ENCODE data around the gene HIVEP2.

HIVEP2 gene

DNA sequence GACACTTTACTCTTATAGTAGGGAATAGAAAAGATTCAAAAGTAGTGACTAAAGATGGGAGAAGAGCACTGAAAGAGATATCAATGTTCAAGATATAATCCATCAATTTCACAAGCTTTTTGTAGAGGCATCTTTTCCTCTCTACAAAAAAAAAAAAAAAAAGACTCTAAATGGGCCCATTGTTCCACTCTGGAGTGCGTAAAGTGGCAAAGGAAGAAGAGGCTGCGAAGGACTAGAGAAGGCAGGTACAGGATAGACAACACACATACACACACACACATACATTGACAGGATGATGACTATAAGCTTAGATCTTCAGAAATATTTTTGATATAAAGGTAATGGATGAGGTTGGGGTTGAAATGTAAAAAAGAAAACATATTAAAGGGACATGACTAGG is 157.6 kb downstream of the HIVEP2 start:
- TF ChIP-seq, protein P1, sequence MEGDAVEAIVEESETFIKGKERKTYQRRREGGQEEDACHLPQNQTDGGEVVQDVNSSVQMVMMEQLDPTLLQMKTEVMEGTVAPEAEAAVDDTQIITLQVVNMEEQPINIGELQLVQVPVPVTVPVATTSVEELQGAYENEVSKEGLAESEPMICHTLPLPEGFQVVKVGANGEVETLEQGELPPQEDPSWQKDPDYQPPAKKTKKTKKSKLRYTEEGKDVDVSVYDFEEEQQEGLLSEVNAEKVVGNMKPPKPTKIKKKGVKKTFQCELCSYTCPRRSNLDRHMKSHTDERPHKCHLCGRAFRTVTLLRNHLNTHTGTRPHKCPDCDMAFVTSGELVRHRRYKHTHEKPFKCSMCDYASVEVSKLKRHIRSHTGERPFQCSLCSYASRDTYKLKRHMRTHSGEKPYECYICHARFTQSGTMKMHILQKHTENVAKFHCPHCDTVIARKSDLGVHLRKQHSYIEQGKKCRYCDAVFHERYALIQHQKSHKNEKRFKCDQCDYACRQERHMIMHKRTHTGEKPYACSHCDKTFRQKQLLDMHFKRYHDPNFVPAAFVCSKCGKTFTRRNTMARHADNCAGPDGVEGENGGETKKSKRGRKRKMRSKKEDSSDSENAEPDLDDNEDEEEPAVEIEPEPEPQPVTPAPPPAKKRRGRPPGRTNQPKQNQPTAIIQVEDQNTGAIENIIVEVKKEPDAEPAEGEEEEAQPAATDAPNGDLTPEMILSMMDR (conservative IDR thresholded peaks at IDR 0.05; ENCODE audit: low read depth, low read length) = no peak
- no peak overlapping the region for H3K4me3 ChIP-seq (ENCODE audit: low read length)
- no peak for DNase-seq (ENCODE audit: low read depth)

DNA sequence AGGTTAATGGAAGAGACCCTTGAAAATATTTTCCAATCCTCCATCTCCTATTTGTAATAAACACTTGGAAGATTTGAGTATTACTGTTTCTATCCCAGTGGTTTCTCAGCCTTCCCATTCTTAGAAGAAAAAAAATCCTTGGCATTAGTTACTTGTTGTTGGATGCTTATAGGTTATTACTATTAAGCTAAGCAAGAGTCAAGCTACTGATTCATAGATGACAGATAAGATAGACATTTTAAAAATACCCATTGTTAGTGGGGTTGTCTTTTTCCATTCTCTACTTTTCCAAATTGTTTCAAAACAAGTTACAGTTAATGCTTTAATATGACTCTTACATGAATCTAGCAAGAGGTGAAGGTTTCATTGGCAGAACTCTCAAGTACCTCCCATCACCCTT is 158.5 kb downstream of the HIVEP2 start:
- TF ChIP-seq, protein P1 (conservative IDR thresholded peaks at IDR 0.05; ENCODE audit: low read depth, low read length) = no peak
- no peak overlapping the region for H3K4me3 ChIP-seq (ENCODE audit: low read length)
- no peak for DNase-seq (ENCODE audit: low read depth)

DNA sequence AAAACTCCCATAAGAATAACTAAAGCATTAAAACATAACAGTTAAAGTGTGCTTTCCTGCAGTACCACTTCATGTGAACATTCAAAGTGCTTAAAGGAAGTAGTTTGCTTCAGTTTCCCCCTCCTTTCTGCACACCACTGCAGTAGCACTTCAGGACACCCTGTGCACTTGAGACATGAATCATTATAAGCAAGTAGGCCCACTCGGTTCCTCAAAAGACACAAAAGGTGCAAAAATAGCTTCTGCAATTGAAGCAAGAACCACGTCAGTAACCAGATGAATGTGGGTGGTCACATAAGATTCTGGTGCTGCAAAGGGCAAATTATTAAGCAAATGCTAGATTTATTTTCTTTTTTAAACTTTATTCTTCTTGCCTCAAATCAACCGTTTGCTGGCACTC is 160.6 kb downstream of the HIVEP2 start:
- no peak overlapping the region for H3K4me3 ChIP-seq (ENCODE audit: low read length)
- no peak for DNase-seq (ENCODE audit: low read depth)
- TF ChIP-seq, protein P1 (conservative IDR thresholded peaks at IDR 0.05; ENCODE audit: low read depth, low read length) = no peak

DNA sequence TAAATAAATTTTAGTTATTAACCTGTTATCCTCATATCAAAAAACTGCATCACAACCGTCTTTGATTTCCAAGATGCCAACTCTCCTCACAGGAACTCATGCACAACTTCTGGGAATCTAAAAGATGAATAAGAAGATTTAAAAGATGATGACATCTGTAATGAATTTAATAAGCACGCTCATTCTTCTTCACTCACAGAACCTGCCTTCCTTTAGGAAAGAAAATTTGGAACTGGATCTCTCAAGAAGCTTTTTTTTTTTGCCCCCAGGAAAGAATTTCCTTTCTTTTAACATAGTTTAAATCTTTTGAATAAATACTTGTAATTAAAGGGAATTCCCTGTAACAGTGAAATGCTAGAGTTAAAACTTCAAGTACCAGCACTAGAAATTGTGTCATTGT is 161.5 kb downstream of the HIVEP2 start:
- TF ChIP-seq, protein P1 (conservative IDR thresholded peaks at IDR 0.05; ENCODE audit: low read depth, low read length) = no peak
- no peak overlapping the region for H3K4me3 ChIP-seq (ENCODE audit: low read length)
- no peak for DNase-seq (ENCODE audit: low read depth)

DNA sequence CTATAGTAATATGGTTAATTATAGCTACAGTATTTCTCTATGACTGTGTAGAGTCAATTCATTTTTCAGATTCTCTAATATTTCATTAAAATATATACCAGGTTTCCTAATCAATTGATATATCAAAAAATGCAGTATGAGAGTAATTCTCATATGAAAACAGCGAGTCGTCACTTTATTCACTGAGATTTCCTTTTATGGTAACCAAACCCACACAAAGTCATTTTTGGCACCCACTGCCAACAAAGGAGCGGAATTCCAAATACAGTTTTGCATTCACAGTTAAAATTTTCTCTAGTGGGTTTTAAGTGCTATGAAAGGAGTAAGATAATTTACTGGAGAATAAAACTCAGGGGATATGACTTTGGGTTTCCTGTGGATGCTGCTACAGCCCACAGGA is 163.8 kb downstream of the HIVEP2 start:
- no peak overlapping the region for H3K4me3 ChIP-seq (ENCODE audit: low read length)
- TF ChIP-seq, protein P1 (conservative IDR thresholded peaks at IDR 0.05; ENCODE audit: low read depth, low read length) = no peak
- DNase-seq (ENCODE audit: low read depth) = no peak

DNA sequence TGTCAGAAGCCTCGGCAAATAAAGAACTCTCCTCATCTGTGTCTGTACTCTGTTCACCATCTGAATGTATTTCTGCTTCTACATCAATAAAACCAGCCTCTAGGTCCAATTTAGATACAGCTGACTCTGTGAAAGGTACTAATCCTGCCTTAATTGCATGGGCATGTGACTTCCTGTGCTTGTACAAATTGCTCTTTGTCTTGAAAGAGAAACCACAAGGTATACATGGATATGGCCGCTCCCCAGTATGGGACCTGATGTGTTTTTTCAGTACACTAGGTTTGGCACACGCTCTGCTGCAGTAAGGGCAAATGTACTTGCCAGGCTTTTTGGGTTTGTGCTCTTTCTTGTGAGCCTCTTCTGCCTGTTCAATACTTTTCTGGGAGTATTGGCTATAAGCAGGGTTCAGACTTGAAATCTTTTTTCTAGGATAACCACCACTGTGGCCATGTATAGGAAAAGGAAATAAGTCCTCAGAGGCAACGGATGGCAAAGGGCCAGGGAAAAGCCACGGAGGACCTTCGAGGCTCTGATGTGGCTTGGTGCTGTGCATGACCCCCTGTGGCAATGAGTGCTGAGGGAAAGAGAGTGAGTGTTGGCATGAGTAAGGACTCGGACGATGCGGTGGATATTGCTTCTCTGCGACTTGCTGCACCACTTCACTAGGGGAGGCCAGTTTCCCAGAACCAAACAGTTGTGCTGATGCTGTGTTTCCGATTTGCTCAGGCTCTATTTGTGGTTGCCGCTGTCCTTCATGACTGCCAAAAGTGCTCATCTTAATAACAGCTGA is 170.9 kb downstream of the HIVEP2 start:
- DNase-seq (ENCODE audit: low read depth) = peak; percentile 69
- H3K4me3 ChIP-seq (ENCODE audit: low read length) = no peak overlapping the region
- TF ChIP-seq, protein P1 (conservative IDR thresholded peaks at IDR 0.05; ENCODE audit: low read depth, low read length) = no peak

DNA sequence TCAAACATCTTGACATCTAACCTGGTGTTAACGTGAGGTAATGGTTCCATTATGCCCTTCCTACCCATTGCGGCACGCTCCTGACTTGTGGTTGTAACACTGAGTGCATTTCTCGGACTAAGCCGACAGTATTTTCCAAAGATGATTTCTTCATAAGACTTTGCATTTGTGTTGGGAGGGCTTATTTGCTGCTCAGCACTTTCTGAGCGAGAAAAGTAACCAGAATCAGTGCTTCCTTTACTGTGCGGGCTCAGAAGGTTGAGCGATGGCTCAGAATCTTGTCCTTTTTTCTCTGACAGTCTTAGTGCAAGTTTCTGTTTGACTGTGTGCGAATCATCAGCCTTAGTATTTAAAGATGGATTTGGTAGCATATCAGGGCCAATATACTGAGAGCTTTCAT is 171.7 kb downstream of the HIVEP2 start:
- TF ChIP-seq, protein P1 (conservative IDR thresholded peaks at IDR 0.05; ENCODE audit: low read depth, low read length) = no peak
- DNase-seq (ENCODE audit: low read depth) = no peak
- H3K4me3 ChIP-seq (ENCODE audit: low read length) = no peak overlapping the region

All from retinal pigment epithelial cell (primary cell).